ENCODE data around the gene SUGCT.

DNA sequence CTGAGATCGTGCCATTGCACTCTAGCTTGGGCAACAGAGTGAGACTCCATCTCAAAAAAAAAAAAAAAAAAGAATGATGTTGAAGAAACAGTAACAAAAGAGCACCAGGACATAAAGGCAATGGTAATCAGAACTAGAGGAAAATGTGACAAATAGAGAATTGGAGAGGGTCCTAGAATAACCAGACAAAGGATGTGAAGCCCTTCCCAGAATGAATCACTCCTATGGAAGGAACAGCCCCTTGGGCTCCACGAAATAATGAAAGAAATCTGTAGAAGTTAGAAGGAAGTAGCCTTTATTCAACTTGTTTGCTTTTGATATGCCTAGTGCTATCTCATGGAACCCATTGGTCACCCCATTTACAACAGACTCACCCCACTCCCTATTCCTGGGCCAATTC lies 169.2 kb downstream of the SUGCT start:
- TF ChIP-seq BRCA1 (IDR thresholded peaks at IDR 0.05; ENCODE audit: low read depth, low read length) (no peak), ZNF274 (IDR thresholded peaks at IDR 0.05; ENCODE audit: borderline replicate concordance, extremely low read depth, low read length) (no peak), SAP30 (IDR thresholded peaks at IDR 0.05; ENCODE audit: insufficient read depth, insufficient replicate concordance, low read length) (no peak), JUN (IDR thresholded peaks at IDR 0.05; ENCODE audit: low read depth, low read length) (no peak), RFX5 (IDR thresholded peaks at IDR 0.05; ENCODE audit: borderline replicate concordance, low read depth, low read length) (no peak), RAD21 (IDR thresholded peaks at IDR 0.05 in 1 of 2, conservative IDR thresholded peaks at IDR 0.05 in 1 of 2; ENCODE audit: low read depth in 2 of 2, low read length in 2 of 2) (no peak), EZH2 (IDR thresholded peaks at IDR 0.05; ENCODE audit: low read depth, low read length, severe bottlenecking) (no peak)
- TF ChIP-seq, protein P1, sequence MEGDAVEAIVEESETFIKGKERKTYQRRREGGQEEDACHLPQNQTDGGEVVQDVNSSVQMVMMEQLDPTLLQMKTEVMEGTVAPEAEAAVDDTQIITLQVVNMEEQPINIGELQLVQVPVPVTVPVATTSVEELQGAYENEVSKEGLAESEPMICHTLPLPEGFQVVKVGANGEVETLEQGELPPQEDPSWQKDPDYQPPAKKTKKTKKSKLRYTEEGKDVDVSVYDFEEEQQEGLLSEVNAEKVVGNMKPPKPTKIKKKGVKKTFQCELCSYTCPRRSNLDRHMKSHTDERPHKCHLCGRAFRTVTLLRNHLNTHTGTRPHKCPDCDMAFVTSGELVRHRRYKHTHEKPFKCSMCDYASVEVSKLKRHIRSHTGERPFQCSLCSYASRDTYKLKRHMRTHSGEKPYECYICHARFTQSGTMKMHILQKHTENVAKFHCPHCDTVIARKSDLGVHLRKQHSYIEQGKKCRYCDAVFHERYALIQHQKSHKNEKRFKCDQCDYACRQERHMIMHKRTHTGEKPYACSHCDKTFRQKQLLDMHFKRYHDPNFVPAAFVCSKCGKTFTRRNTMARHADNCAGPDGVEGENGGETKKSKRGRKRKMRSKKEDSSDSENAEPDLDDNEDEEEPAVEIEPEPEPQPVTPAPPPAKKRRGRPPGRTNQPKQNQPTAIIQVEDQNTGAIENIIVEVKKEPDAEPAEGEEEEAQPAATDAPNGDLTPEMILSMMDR (IDR thresholded peaks at IDR 0.05; ENCODE audit: control extremely low read depth in 1 of 3, insufficient read depth in 1 of 3, low read depth in 1 of 3, low read length in 3 of 3): no peak
